ENCODE results near the gene AZIN2.

- TF ChIP-seq POLR2A (IDR thresholded peaks at IDR 0.05): no peak
- TF ChIP-seq, protein P1, sequence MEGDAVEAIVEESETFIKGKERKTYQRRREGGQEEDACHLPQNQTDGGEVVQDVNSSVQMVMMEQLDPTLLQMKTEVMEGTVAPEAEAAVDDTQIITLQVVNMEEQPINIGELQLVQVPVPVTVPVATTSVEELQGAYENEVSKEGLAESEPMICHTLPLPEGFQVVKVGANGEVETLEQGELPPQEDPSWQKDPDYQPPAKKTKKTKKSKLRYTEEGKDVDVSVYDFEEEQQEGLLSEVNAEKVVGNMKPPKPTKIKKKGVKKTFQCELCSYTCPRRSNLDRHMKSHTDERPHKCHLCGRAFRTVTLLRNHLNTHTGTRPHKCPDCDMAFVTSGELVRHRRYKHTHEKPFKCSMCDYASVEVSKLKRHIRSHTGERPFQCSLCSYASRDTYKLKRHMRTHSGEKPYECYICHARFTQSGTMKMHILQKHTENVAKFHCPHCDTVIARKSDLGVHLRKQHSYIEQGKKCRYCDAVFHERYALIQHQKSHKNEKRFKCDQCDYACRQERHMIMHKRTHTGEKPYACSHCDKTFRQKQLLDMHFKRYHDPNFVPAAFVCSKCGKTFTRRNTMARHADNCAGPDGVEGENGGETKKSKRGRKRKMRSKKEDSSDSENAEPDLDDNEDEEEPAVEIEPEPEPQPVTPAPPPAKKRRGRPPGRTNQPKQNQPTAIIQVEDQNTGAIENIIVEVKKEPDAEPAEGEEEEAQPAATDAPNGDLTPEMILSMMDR (IDR thresholded peaks at IDR 0.05): no peak
Measured at GRCh38 chr1:33082575-33083108, 1.7 kb downstream of the AZIN2 start.

Data from right lobe of liver (tissue), 4 donors.